ENCODE results near the gene TCF12.

Gene TCF12

DNA sequence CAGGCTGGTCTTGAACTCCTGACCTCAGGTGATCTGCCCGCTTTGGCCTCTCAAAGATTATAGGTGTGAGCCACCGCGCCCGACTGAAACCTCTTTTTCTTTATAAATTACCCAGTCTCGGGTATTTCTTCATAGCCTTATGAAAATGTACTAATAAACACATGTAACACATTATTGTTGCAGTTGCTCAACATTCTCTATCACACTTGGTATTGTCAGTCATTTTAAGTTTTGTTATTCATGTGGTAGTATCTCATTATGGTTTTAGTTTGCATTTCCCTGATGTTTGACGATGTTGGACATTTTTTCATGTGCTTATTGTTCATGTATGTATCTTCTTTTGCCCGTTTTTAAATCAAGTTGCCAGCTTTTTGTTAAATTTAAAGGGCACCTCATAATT, 109.7 kb downstream of the TCF12 start:
- no peak for DNase-seq (ENCODE audit: low read depth in 1 of 2, low spot score in 1 of 2)
- no peak overlapping the region for H3K27ac ChIP-seq (replicated peaks)
- H3K27me3 ChIP-seq (ENCODE audit: insufficient read depth, poor library complexity, severe bottlenecking) = no peaks in the 10 kb centered on the region
- H3K4me3 ChIP-seq (replicated peaks; ENCODE audit: insufficient read depth, low read length) = no peak overlapping the region
- TF ChIP-seq, protein P1, sequence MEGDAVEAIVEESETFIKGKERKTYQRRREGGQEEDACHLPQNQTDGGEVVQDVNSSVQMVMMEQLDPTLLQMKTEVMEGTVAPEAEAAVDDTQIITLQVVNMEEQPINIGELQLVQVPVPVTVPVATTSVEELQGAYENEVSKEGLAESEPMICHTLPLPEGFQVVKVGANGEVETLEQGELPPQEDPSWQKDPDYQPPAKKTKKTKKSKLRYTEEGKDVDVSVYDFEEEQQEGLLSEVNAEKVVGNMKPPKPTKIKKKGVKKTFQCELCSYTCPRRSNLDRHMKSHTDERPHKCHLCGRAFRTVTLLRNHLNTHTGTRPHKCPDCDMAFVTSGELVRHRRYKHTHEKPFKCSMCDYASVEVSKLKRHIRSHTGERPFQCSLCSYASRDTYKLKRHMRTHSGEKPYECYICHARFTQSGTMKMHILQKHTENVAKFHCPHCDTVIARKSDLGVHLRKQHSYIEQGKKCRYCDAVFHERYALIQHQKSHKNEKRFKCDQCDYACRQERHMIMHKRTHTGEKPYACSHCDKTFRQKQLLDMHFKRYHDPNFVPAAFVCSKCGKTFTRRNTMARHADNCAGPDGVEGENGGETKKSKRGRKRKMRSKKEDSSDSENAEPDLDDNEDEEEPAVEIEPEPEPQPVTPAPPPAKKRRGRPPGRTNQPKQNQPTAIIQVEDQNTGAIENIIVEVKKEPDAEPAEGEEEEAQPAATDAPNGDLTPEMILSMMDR (IDR thresholded peaks at IDR 0.05; ENCODE audit: insufficient read depth, low read length) = no peak
- no peak for TF ChIP-seq SPI1 (IDR thresholded peaks at IDR 0.05; ENCODE audit: borderline replicate concordance, low read depth)
- TF ChIP-seq GABPA (IDR thresholded peaks at IDR 0.05; ENCODE audit: low read depth) = no peak
- TF ChIP-seq POLR2AphosphoS5 (IDR thresholded peaks at IDR 0.05; ENCODE audit: low read depth) = no peak

DNA sequence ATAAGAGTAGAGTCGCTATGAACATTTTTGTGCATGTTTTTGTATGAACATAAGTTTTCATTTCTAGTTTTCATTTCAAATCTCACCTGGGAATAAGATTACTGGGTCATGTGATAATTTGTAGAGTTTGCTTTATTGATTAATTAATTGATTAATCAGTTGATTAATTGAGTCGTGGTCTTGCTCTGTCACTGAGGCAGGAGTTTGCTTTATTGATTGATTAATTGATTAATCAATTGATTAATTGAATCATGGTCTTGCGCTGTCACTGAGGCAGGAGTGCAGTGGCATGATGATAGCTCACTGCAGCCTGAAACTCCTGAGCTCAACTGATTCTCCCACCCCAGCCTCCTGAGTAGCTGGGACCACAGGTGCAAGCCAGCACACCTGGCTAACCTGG, 111.6 kb downstream of the TCF12 start:
- Histone ChIP-seq H3K4me3 (replicated peaks; ENCODE audit: insufficient read depth, low read length) (no peak overlapping the region), H3K27ac (replicated peaks) (no peak overlapping the region), H3K27me3 (ENCODE audit: insufficient read depth, poor library complexity, severe bottlenecking) (no peaks in the 10 kb centered on the region)
- no peak for DNase-seq (ENCODE audit: low read depth in 1 of 2, low spot score in 1 of 2)
- no peak for TF ChIP-seq SPI1 (IDR thresholded peaks at IDR 0.05; ENCODE audit: borderline replicate concordance, low read depth)
- TF ChIP-seq, protein P2, sequence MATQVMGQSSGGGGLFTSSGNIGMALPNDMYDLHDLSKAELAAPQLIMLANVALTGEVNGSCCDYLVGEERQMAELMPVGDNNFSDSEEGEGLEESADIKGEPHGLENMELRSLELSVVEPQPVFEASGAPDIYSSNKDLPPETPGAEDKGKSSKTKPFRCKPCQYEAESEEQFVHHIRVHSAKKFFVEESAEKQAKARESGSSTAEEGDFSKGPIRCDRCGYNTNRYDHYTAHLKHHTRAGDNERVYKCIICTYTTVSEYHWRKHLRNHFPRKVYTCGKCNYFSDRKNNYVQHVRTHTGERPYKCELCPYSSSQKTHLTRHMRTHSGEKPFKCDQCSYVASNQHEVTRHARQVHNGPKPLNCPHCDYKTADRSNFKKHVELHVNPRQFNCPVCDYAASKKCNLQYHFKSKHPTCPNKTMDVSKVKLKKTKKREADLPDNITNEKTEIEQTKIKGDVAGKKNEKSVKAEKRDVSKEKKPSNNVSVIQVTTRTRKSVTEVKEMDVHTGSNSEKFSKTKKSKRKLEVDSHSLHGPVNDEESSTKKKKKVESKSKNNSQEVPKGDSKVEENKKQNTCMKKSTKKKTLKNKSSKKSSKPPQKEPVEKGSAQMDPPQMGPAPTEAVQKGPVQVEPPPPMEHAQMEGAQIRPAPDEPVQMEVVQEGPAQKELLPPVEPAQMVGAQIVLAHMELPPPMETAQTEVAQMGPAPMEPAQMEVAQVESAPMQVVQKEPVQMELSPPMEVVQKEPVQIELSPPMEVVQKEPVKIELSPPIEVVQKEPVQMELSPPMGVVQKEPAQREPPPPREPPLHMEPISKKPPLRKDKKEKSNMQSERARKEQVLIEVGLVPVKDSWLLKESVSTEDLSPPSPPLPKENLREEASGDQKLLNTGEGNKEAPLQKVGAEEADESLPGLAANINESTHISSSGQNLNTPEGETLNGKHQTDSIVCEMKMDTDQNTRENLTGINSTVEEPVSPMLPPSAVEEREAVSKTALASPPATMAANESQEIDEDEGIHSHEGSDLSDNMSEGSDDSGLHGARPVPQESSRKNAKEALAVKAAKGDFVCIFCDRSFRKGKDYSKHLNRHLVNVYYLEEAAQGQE (IDR thresholded peaks at IDR 0.05; ENCODE audit: insufficient replicate concordance, low read depth) = no peak

DNA sequence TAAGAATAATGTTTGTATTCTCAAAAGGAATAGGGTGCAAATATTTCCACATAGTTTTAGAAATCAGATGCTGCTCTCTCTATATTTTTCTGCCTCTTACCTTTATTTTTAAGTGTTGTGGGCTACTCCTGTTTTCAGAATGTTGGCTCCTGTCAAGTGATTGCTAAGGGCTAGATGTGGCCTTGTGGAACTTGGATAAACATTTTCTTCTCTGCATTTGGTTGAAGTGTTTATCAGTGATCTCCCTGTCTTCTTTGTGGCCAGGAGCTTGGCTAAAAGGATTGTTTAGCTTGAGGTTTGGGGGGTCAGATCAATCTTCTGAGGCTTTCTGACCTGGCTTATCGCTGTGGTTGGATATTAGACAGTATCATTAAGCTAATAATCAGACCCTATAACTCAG, 112.6 kb downstream of the TCF12 start:
- Histone ChIP-seq H3K27me3 (ENCODE audit: insufficient read depth, poor library complexity, severe bottlenecking) (no peaks in the 10 kb centered on the region), H3K4me3 (replicated peaks; ENCODE audit: insufficient read depth, low read length) (no peak overlapping the region), H3K27ac (replicated peaks) (no peak overlapping the region)
- TF ChIP-seq, protein P1 (IDR thresholded peaks at IDR 0.05; ENCODE audit: insufficient read depth, low read length) = no peak
- no peak for TF ChIP-seq GABPA (IDR thresholded peaks at IDR 0.05; ENCODE audit: low read depth)
- TF ChIP-seq, protein P2 (IDR thresholded peaks at IDR 0.05; ENCODE audit: insufficient replicate concordance, low read depth) = no peak
- no peak for TF ChIP-seq SPI1 (IDR thresholded peaks at IDR 0.05; ENCODE audit: borderline replicate concordance, low read depth)
- TF ChIP-seq POLR2AphosphoS5 (IDR thresholded peaks at IDR 0.05; ENCODE audit: low read depth) = no peak
- DNase-seq (ENCODE audit: low read depth in 1 of 2, low spot score in 1 of 2) = no peak

DNA sequence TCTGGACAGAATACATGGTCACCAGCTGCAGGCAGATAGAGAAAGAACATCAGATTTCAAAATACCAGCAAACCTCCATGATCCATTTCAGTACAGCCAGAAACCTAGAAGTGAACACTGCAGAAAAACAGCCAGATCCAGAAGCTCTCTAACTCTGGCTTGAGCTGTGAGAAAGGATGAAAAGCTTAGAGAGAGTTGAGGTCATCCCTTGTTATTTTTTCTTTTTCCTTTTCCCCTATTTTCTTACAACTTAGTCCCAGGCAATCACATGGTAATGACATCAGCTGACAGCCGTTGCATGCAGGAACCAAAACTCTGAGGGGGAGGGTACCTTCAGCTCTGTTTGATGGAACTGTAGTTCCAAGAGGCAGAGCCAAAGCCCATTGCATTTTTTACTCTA, 113.2 kb downstream of the TCF12 start:
- TF ChIP-seq SPI1 (IDR thresholded peaks at IDR 0.05; ENCODE audit: borderline replicate concordance, low read depth) (no peak), GABPA (IDR thresholded peaks at IDR 0.05; ENCODE audit: low read depth) (no peak), POLR2AphosphoS5 (IDR thresholded peaks at IDR 0.05; ENCODE audit: low read depth) (no peak)
- TF ChIP-seq, protein P1 (IDR thresholded peaks at IDR 0.05; ENCODE audit: insufficient read depth, low read length) = no peak
- TF ChIP-seq, protein P2 (IDR thresholded peaks at IDR 0.05; ENCODE audit: insufficient replicate concordance, low read depth) = no peak
- Histone ChIP-seq H3K4me3 (replicated peaks; ENCODE audit: insufficient read depth, low read length) (no peak overlapping the region), H3K27ac (replicated peaks) (no peak overlapping the region), H3K27me3 (ENCODE audit: insufficient read depth, poor library complexity, severe bottlenecking) (no peaks in the 10 kb centered on the region)
- DNase-seq (ENCODE audit: low read depth in 1 of 2, low spot score in 1 of 2) = peak in 1 of 2 experiments; percentile 21

Data from HL-60 (cell line).